GM12878 (cell line): ENCODE measurements around the gene COIL. TPM values are rescaled to one million over a fixed set of nuclear protein-coding genes. Genes with fewer than 3 reads are reported as not detected.

ENCODE experiments used
- ATAC-seq: fragments of 200-7000 bp; cut with Tn5 transposase; 3 replicates; pipeline ENCODE4 v1.9.1; 2020; ENCODE audit warnings: mild to moderate bottlenecking, moderate library complexity
- BruUV-seq: library from RNA; stranded (reverse); fragments of 400-500 nt; replicated peaks from 2 replicates; lab custom pipeline; 2021; lab: Mats Ljungman, UMichigan
- CTCF ChIA-PET: fragments of 300-600 bp; sonication (Branson Sonifier 250); formaldehyde crosslinking; extraction: SDS; loops from one replicate; lab custom pipeline; 2021; ENCODE audit warnings: inconsistent platforms; lab: Yijun Ruan, JAX
- POLR2A ChIA-PET: fragments of 350-600 bp; formaldehyde crosslinking; extraction: SDS; loops from one replicate; lab custom pipeline; 2021; ENCODE audit warnings: inconsistent platforms; lab: Charles Lee
- RAD21 ChIA-PET: fragments of 300-600 bp; sonication (Branson Sonifier 250); formaldehyde crosslinking; loops from one replicate; lab custom pipeline; 2023; ENCODE audit warnings: antibody characterized with exemption; ENCODE audit not compliant: unreplicated experiment; lab: Charles Lee
- SMC1A ChIA-PET: fragments of 300-600 bp; sonication (Branson Sonifier 250); formaldehyde crosslinking; loops from one replicate; lab custom pipeline; 2023; ENCODE audit not compliant: unreplicated experiment, uncharacterized antibody; lab: Charles Lee
- DNase-seq: peaks from one replicate; pipeline ENCODE4 v3.0.0-alpha.2; 2011; ENCODE audit warnings: low read depth, low spot score
- FAIRE-seq: peaks from 3 replicates; lab custom pipeline; 2011; peaks lifted over from hg19 to GRCh38; lab: Jason Lieb, UNC
- H2AFZ ChIP-seq: 2 replicates; pipeline ENCODE4 v1.6.0; 2011; ENCODE audit warnings: low read depth, low read length, control low read depth; ENCODE audit not compliant: control insufficient read depth
- H3K27ac ChIP-seq: 2 replicates; pipeline ENCODE4 v1.5.1; 2011; ENCODE audit warnings: control low read depth; ENCODE audit not compliant: control insufficient read depth, insufficient read depth
- H3K27me3 ChIP-seq, 2 experiments: replicated peaks in 1 of 2; 2 replicates each; pipeline versions ENCODE4 v1.6.0 to v1.6.1; 2011; ENCODE audit warnings: low read length in 1 of 2; ENCODE audit not compliant: control insufficient read depth in 2 of 2, insufficient read depth in 2 of 2
- H3K36me3 ChIP-seq, 2 experiments: 2 replicates each; pipeline ENCODE4 v1.5.1; 2011; ENCODE audit warnings: low read length in 1 of 2; ENCODE audit not compliant: control insufficient read depth in 2 of 2, insufficient read depth in 2 of 2
- H3K4me1 ChIP-seq: 2 replicates; pipeline ENCODE4 v1.6.1; 2011; ENCODE audit warnings: mild to moderate bottlenecking, low read length, moderate library complexity, mixed read lengths; ENCODE audit not compliant: control insufficient read depth, insufficient read depth
- H3K4me2 ChIP-seq: 2 replicates; pipeline ENCODE4 v1.6.0; 2011; ENCODE audit warnings: control low read depth; ENCODE audit not compliant: control insufficient read depth, insufficient read depth
- H3K4me3 ChIP-seq: fragments of 200-600 bp; sonication (generic); 2 replicates; pipeline ENCODE4 v1.5.1; 2016
- H3K79me2 ChIP-seq: 2 replicates; pipeline ENCODE4 v1.6.0; 2011; ENCODE audit warnings: low read length; ENCODE audit not compliant: control insufficient read depth, insufficient read depth
- H3K9ac ChIP-seq: 2 replicates; pipeline ENCODE4 v1.8.0; 2011; ENCODE audit warnings: low read length, control low read depth, mixed read lengths; ENCODE audit not compliant: control insufficient read depth, insufficient read depth
- H3K9me3 ChIP-seq: replicated peaks from 3 replicates; pipeline ENCODE4 v1.5.1; 2011; ENCODE audit warnings: mild to moderate bottlenecking, low read length; ENCODE audit not compliant: control insufficient read depth, insufficient read depth
- H4K20me1 ChIP-seq: 2 replicates; pipeline ENCODE4 v1.6.0; 2011; ENCODE audit not compliant: control insufficient read depth, insufficient read depth
- E4F1 ChIP-seq: fragments of 450-650 bp; IDR thresholded peaks from 2 replicates; pipeline ENCODE4 v1.6.1; 2018; ENCODE audit warnings: borderline replicate concordance, mild to moderate bottlenecking; ENCODE audit not compliant: partially characterized antibody
- FOXK2 ChIP-seq: fragments of 450-650 bp; IDR thresholded peaks from 2 replicates; pipeline ENCODE4 v1.6.1; 2017; ENCODE audit warnings: mild to moderate bottlenecking, moderate library complexity
- JUND ChIP-seq: IDR thresholded peaks from 2 replicates; pipeline ENCODE4 v1.6.1; 2012; ENCODE audit warnings: low read depth, mild to moderate bottlenecking, low read length, improper control_type of control experiment, moderate library complexity
- POLR2A ChIP-seq: IDR thresholded peaks from 2 replicates; pipeline ENCODE4 v1.6.1; 2011; ENCODE audit warnings: low read depth, mild to moderate bottlenecking, low read length
- POLR2AphosphoS5 ChIP-seq: IDR thresholded peaks from 2 replicates; pipeline ENCODE4 v1.6.1; 2011; ENCODE audit warnings: mild to moderate bottlenecking, low read length, inconsistent platforms
- SIX5 ChIP-seq: IDR thresholded peaks from 2 replicates; pipeline ENCODE4 v1.6.1; 2011; ENCODE audit warnings: mild to moderate bottlenecking, low read depth, low read length, moderate library complexity; ENCODE audit not compliant: severe bottlenecking
- SP1 ChIP-seq: IDR thresholded peaks from one replicate; pipeline ENCODE4 v1.6.1; 2011; ENCODE audit warnings: low read depth, low read length
- WGBS: methylation state at CpG from one replicate; pipeline ENCODE4 v1.1.6; 2016; ENCODE audit warnings: low lambda C conversion rate; ENCODE audit not compliant: insufficient replicate concordance, insufficient coverage; ENCODE audit errors: missing lambda C conversion rate; 5-methylcytosine and 5-hydroxymethylcytosine counted together
- in situ Hi-C: fragments of 300-500 bp; cut with MboI; formaldehyde crosslinking; loops from 9 replicates; pipeline ENCODE4 v1.14.3; 2018; ENCODE audit warnings: mixed read lengths
- intact Hi-C: fragments of 100-400 bp; cut with micrococcal nuclease; formaldehyde crosslinking; loops from one replicate; pipeline ENCODE4 v1.14.2; 2022; ENCODE audit not compliant: unreplicated experiment
- polyA plus RNA-seq, 11 experiments: library from polyadenylated mRNA; depleted of rRNA in 4 of 11; unstranded in 6 of 11; stranded (reverse) in 5 of 11; fragments of >200 nt; fragmentation: Nextera tagmentation in 4 of 11; fragmentation: Illumina TruSeq in 1 of 11; extraction: Ambion mirVana in 4 of 11; extraction: Trizol in 1 of 11; gene quantifications; 1 replicate in 1 of 11; 2 replicates in 10 of 11; pipeline versions ENCODE4 v1.2.1 to v1.2.3, GENCODE V29; 2011 to 2016; ENCODE audit warnings: inconsistent platforms in 2 of 11, missing spikeins in 2 of 11, low read depth in 1 of 11
- total RNA-seq, 4 experiments: library from RNA; depleted of rRNA in 3 of 4; stranded (reverse); fragments of >200 nt in 3 of 4; fragmentation: Illumina TruSeq in 1 of 4; extraction: Trizol in 1 of 4; gene quantifications; 2 replicates each; pipeline versions ENCODE4 v1.2.1 to v1.2.3, GENCODE V29; 2013 to 2021

COIL gene
- total and polyA plus RNA-seq, 10 of the 15 experiments (the other 5 are each of a cell fraction or from before 2014, with no cell fraction given): 13.7 to 24.3 (median 17.4) TPM

DNA sequence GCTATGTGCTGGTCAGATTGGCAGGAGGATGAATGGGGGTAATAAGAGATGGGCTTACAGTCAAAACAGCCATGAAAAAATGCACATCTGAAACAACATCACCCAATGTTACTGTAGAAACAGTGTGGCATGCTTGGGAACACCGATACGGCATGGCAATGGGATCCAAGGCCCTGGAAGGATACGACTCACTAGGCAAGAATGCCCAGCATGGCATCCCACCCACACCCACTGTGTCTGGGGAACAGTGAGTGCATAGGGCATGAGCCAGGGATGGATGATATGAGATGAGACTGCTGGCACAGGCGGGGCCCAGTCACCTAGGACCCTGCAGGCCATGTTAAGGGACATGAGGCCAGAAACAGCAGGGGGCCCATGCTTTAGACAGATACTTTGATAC lies 58.5 kb downstream of the COIL start:
- H2AFZ ChIP-seq: no peak overlapping the region
- peaks cover 19% of the 10 kb centered on the region for H4K20me1 ChIP-seq
- BruUV-seq: no TSS peak
- DNase-seq (no peak), ATAC-seq (no peak), FAIRE-seq (no peak)
- TF ChIP-seq POLR2AphosphoS5: peak; percentile 28
- no peak for TF ChIP-seq JUND
- TF ChIP-seq E4F1: no peak
- peak; percentile 43; the same call in 1 of the 2 replicates for TF ChIP-seq POLR2A
- H3K4me3 ChIP-seq: no peak overlapping the region
- peaks cover 53 to 75% of the 10 kb centered on the region in 2 experiments for H3K36me3 ChIP-seq
- no peak overlapping the region for H3K4me2 ChIP-seq
- peaks cover 60% of the 10 kb centered on the region for H3K79me2 ChIP-seq
- no peaks in the 10 kb centered on the region for H3K9me3 ChIP-seq
- ChIA-PET CTCF (interaction anchor here (1.5 kb wide), 1 partner anchor 84 kb away, joined by 3 read pairs; no protein-coding TSS in a partner anchor), SMC1A (interaction anchor here (1.2 kb wide), 1 partner anchor 13 kb away, joined by 3 read pairs; no protein-coding TSS in a partner anchor), POLR2A (no interaction called here), RAD21 (no interaction called here)
- intact Hi-C loops: no loop called here
- peaks cover 23% of the 10 kb centered on the region for H3K4me1 ChIP-seq
- H3K27me3 ChIP-seq: no peaks in the 10 kb centered on the region
- no peak overlapping the region for H3K9ac ChIP-seq
- 98% methylated on average over 4 of the region's 4 CpGs for WGBS
- in situ Hi-C loops: no loop called here
- no peak overlapping the region for H3K27ac ChIP-seq

GRCh38 chr17:56899403-56899802 lies 61.4 kb downstream of the COIL start:
- Histone ChIP-seq H3K79me2 (peaks cover 39% of the 10 kb centered on the region), H3K4me3 (no peak overlapping the region), H3K4me1 (peaks cover 27% of the 10 kb centered on the region), H3K9ac (no peak overlapping the region), H3K4me2 (no peak overlapping the region), H2AFZ (no peak overlapping the region), H3K27ac (no peak overlapping the region), H3K9me3 (no peaks in the 10 kb centered on the region), H4K20me1 (peaks cover 19% of the 10 kb centered on the region), H3K36me3 (peaks cover 61 to 76% of the 10 kb centered on the region in 2 experiments), H3K27me3 (no peaks in the 10 kb centered on the region)
- in situ Hi-C loops: no loop called here
- TF ChIP-seq SP1 (no peak), SIX5 (no peak), FOXK2 (no peak)
- DNase-seq (no peak), FAIRE-seq (no peak), ATAC-seq (no peak)
- POLR2A ChIA-PET: interaction anchor here (0.5 to 1.4 kb wide), 4 partner anchors 10 to 978 kb away, joined by 3 to 6 read pairs (median 4); partner anchors contain the start of gene TRIM25
- SMC1A ChIA-PET: interaction anchor here (0.9 to 1.1 kb wide), 2 partner anchors 9 to 10 kb away, joined by 3 read pairs; no protein-coding TSS in a partner anchor
- intact Hi-C loops: no loop called here
- RAD21 ChIA-PET: no interaction called here
- CTCF ChIA-PET: interaction anchor here (0.8 kb wide), 1 partner anchor 47 kb away, joined by 4 read pairs; no protein-coding TSS in a partner anchor
- 100% methylated on average over 7 of the region's 7 CpGs for WGBS
- no TSS peak for BruUV-seq
